MG63 (cell line): ENCODE results near the gene ZNF263. TPM values are rescaled to one million over a fixed set of nuclear protein-coding genes. Genes with fewer than 3 reads are reported as not detected.

Experiments used
- DNase-seq: peaks from one replicate; pipeline ENCODE4 v3.0.0-alpha.2; 2020
- H3K27me3 ChIP-seq: fragments of 250-450 bp; sonication (Bioruptor Pico); 2 replicates; pipeline ENCODE4 v1.5.1; 2020; ENCODE audit warnings: mild to moderate bottlenecking, moderate library complexity
- H3K36me3 ChIP-seq: fragments of 250-450 bp; sonication (Bioruptor Pico); 2 replicates; pipeline ENCODE4 v1.5.1; 2020; ENCODE audit warnings: mild to moderate bottlenecking, moderate library complexity
- H3K4me3 ChIP-seq: fragments of 250-450 bp; sonication (Bioruptor Pico); 2 replicates; pipeline ENCODE4 v1.5.1; 2020; ENCODE audit warnings: mild to moderate bottlenecking, moderate library complexity
- H3K9me3 ChIP-seq: fragments of 250-450 bp; sonication (Bioruptor Pico); 2 replicates; pipeline ENCODE4 v1.5.1; 2020; ENCODE audit warnings: mild to moderate bottlenecking, moderate library complexity
- total RNA-seq: library from RNA; depleted of rRNA; stranded (reverse); fragments of >200 nt; shearing (Covaris generic); gene quantifications from 2 replicates; pipeline ENCODE4 v1.2.3, GENCODE V29; 2014; ENCODE audit warnings: low replicate concordance; rRNA removed

Gene ZNF263
- 48.3 and 74.7 TPM in 2 replicates for total RNA-seq

- H3K36me3 ChIP-seq, result peaks cover 43% of the 10 kb centered on the region
- peak; percentile 98 for DNase-seq
- peaks cover 5% of the 10 kb centered on the region for H3K27me3 ChIP-seq
- peak within 1 kb of the TSS; percentile 67 for H3K4me3 ChIP-seq
- peaks cover 34% of the 10 kb centered on the region for H3K9me3 ChIP-seq
Observed at GRCh38 chr16:3282730-3283542, at the start of gene ZNF263. TSS of gene ZNF263 (plus strand) at chr16:3283491. CDS start at chr16:3283819, 328 bp downstream.

DNA sequence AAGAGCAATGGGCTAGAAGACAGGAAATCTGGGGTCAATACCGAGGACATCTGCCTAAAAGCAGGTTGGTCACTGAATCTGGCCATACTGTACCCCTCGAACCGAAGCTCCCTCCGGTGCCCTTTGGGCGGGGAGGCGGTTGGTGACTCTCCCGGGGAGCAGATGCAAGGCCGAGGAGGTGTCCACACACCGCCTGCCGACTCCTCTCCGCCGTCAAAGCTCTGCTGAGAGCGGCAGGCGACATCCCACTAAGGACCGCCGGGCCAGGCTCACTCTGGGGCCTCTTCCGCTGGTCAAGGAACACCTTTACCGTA lies 48.8 kb upstream of the ZNF263 start:
- peaks cover 42% of the 10 kb centered on the region for H3K36me3 ChIP-seq
- peak overlapping the region; percentile 89 for H3K4me3 ChIP-seq
- H3K27me3 ChIP-seq, result no peaks in the 10 kb centered on the region; the same call in 1 of the 2 replicates
- peaks cover 31% of the 10 kb centered on the region for H3K9me3 ChIP-seq
- no peak for DNase-seq

DNA sequence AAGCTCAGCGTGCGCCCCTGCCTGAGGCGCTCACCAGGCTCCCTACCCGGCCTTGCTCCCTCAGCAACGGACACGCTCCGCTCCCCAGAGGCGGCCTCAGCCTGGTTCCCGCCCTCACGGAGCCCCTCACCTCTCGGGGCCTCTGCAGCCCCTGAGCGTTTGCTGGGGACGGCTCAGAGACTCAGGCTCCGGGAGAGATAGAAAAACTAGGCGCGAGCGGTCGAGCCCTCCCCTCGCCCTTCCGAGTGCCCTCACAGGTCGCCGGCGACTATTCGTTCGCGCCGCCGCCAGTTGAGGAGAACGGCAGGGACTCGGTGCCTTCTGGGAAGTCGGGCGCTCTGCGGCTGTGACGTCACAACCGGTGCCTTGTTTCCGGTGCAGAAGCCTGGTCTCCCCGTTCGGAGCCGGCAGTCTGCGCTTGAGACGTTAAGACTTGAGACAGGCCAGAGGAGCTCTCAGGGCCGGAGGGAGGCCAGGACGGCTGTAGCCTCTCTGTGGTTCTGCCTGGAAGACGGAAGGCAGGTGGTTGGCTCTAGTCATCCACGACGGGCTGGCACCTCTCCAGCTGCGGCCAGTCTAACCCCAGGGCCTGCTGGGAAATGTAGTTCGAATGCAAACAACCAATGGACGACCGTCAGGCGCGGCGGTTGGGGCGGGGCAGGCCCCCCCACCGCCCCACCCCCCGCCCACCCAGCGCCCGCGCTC lies 48.3 kb upstream of the ZNF263 start, which contains the start of gene ZNF200:
Gene ZNF200 (minus strand): TSS at position 302 of the 705 bp plus-strand sequence. CDS start 1,403 bp downstream, outside the sequence.
- no peaks in the 10 kb centered on the region; the same call in 1 of the 2 replicates for H3K27me3 ChIP-seq
- H3K9me3 ChIP-seq, result peaks cover 28% of the 10 kb centered on the region
- peaks cover 37% of the 10 kb centered on the region for H3K36me3 ChIP-seq
- DNase-seq, result peak; percentile 98
- peak within 1 kb of the TSS; percentile 89 for H3K4me3 ChIP-seq

DNA sequence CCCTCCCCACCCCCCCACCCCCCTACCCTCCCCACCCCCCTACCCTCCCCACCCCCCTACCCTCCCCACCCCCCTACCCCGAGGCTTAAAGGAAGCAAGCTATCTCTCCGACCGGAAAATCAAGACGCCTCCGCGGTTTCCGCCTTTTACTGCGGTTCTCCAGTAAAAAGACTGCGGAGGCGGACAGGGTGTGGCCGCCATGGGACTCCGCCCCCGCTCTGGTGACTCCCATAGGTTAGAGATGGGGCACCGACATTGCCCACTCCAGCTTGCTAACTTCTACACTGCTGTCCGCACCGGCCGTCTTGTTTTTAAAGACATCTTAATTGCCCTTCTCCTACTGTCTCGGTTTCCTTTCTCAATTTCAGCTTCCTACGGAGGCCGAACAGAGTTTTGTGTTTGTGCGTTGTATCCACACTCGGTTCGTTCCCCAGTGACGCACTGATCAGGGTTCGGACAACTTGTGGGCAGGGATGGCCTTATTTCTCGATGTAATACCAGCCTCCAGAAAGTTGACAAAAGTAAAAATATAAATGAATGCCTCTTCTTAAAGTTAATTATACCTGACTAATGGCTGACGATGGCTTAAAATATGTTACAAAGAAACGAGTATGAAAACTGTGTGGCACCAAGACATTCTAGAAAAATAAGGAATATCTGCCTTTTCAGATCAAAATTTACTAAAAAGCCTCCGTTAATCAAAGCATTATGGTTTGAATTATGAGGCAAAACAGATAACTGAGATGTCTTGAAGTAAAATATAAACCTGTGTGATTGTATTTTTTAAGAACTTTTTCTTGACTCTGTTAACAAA lies 47.2 kb upstream of the ZNF263 start:
- DNase-seq, result no peak
- Histone ChIP-seq H3K4me3 (no peak overlapping the region), H3K36me3 (peaks cover 27% of the 10 kb centered on the region), H3K9me3 (peaks cover 18% of the 10 kb centered on the region), H3K27me3 (no peaks in the 10 kb centered on the region; the same call in 1 of the 2 replicates)

GRCh38 chr16:3241761-3242160 lies 41.5 kb upstream of the ZNF263 start:
- Histone ChIP-seq H3K4me3 (no peak overlapping the region), H3K27me3 (no peaks in the 10 kb centered on the region; the same call in 1 of the 2 replicates), H3K36me3 (no peaks in the 10 kb centered on the region), H3K9me3 (no peaks in the 10 kb centered on the region; the same call in 1 of the 2 replicates)
- DNase-seq, result no peak

GRCh38 chr16:3242709-3243108 lies 40.6 kb upstream of the ZNF263 start:
- no peak overlapping the region for H3K4me3 ChIP-seq
- no peaks in the 10 kb centered on the region; the same call in 1 of the 2 replicates for H3K9me3 ChIP-seq
- no peak for DNase-seq
- no peaks in the 10 kb centered on the region for H3K36me3 ChIP-seq
- H3K27me3 ChIP-seq, result no peaks in the 10 kb centered on the region; the same call in 1 of the 2 replicates

GRCh38 chr16:3243882-3244281 lies 39.4 kb upstream of the ZNF263 start:
- H3K9me3 ChIP-seq, result no peaks in the 10 kb centered on the region
- no peak for DNase-seq
- H3K4me3 ChIP-seq, result no peak overlapping the region
- H3K27me3 ChIP-seq, result no peaks in the 10 kb centered on the region; the same call in 1 of the 2 replicates
- no peaks in the 10 kb centered on the region for H3K36me3 ChIP-seq

- Histone ChIP-seq H3K4me3 (no peak overlapping the region), H3K9me3 (no peaks in the 10 kb centered on the region), H3K27me3 (no peaks in the 10 kb centered on the region; the same call in 1 of the 2 replicates), H3K36me3 (no peaks in the 10 kb centered on the region)
- DNase-seq, result no peak
Observed at GRCh38 chr16:3246002-3246401, 37.3 kb upstream of the ZNF263 start.

- DNase-seq, result no peak
- Histone ChIP-seq H3K27me3 (no peaks in the 10 kb centered on the region), H3K4me3 (no peak overlapping the region), H3K36me3 (no peaks in the 10 kb centered on the region), H3K9me3 (no peaks in the 10 kb centered on the region)
Observed at GRCh38 chr16:3246876-3247275, 36.4 kb upstream of the ZNF263 start.

GRCh38 chr16:3248596-3248995 lies 34.7 kb upstream of the ZNF263 start:
- H3K9me3 ChIP-seq, result no peaks in the 10 kb centered on the region
- no peak for DNase-seq
- H3K36me3 ChIP-seq, result no peaks in the 10 kb centered on the region
- no peak overlapping the region for H3K4me3 ChIP-seq
- H3K27me3 ChIP-seq, result no peaks in the 10 kb centered on the region

DNA sequence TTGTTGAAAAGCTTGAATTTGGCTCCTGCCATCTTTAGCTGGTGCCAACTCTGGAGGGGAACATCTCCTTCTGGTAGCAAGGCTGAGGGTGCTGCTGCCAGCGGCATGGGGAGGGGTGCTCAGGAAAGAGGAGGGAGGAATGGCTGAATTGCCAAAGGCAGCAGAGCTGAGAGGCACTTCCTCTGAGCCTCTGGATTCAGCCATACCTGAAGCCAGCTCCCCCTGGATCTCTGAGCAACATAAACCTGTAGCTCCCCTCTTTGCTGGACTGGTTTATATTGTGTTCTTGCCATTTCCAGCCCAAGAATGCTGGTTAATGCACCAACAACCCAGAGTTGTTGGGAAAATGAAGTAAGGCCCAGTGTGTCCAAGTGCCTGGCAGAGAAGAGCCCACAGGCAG lies 34.3 kb upstream of the ZNF263 start:
- Histone ChIP-seq H3K9me3 (no peaks in the 10 kb centered on the region), H3K4me3 (no peak overlapping the region), H3K27me3 (no peaks in the 10 kb centered on the region), H3K36me3 (no peaks in the 10 kb centered on the region)
- DNase-seq, result no peak

- Histone ChIP-seq H3K36me3 (no peaks in the 10 kb centered on the region), H3K27me3 (no peaks in the 10 kb centered on the region), H3K9me3 (no peaks in the 10 kb centered on the region), H3K4me3 (no peak overlapping the region)
- DNase-seq, result no peak
Observed at GRCh38 chr16:3249451-3249850, 33.8 kb upstream of the ZNF263 start.

GRCh38 chr16:3252967-3253366 lies 30.3 kb upstream of the ZNF263 start:
- Histone ChIP-seq H3K4me3 (no peak overlapping the region), H3K9me3 (no peaks in the 10 kb centered on the region), H3K36me3 (no peaks in the 10 kb centered on the region), H3K27me3 (no peaks in the 10 kb centered on the region)
- DNase-seq, result no peak

- no peaks in the 10 kb centered on the region for H3K9me3 ChIP-seq
- no peak for DNase-seq
- H3K4me3 ChIP-seq, result no peak overlapping the region
- H3K27me3 ChIP-seq, result no peaks in the 10 kb centered on the region
- H3K36me3 ChIP-seq, result no peaks in the 10 kb centered on the region
Observed at GRCh38 chr16:3254309-3254708, 29.0 kb upstream of the ZNF263 start.

- no peak for DNase-seq
- Histone ChIP-seq H3K9me3 (no peaks in the 10 kb centered on the region), H3K27me3 (no peaks in the 10 kb centered on the region), H3K4me3 (no peak within 1 kb of the TSS), H3K36me3 (no peaks in the 10 kb centered on the region)
Observed at GRCh38 chr16:3256146-3256865, 27.0 kb upstream of the ZNF263 start, which contains the start of gene MEFV. TSS of gene MEFV (minus strand) at chr16:3256633. CDS start at chr16:3256587, 46 bp downstream.

- no peaks in the 10 kb centered on the region for H3K27me3 ChIP-seq
- peak; percentile 86 for DNase-seq
- no peak overlapping the region for H3K4me3 ChIP-seq
- no peaks in the 10 kb centered on the region for H3K36me3 ChIP-seq
- H3K9me3 ChIP-seq, result no peaks in the 10 kb centered on the region
Observed at GRCh38 chr16:3256866-3257465, 26.3 kb upstream of the ZNF263 start.
